Neural progenitor cell (in vitro differentiated cells): ENCODE results near the gene RSPO1. TPM values are rescaled to one million over a fixed set of nuclear protein-coding genes. Genes with fewer than 3 reads are reported as not detected.
"Not testable (repeated sequence)": the region's sequence is repeated elsewhere in the genome, so short reads cannot be mapped to it uniquely, and the experiment has no call there.

Experiments
- DNase-seq: peaks from one replicate; pipeline ENCODE4 v3.0.0-alpha.2; 2016; ENCODE audit warnings: low spot score
- H2AFZ ChIP-seq: fragments of 200-600 bp; sonication (generic); replicated peaks from 2 replicates; pipeline ENCODE4 v1.6.1; 2016; ENCODE audit warnings: antibody characterized with exemption
- H3F3A ChIP-seq: fragments of 200-600 bp; sonication (generic); 2 replicates; pipeline ENCODE4 v1.6.1; 2016; ENCODE audit warnings: antibody characterized with exemption, low read depth
- H3K27ac ChIP-seq: fragments of 200-600 bp; sonication (generic); 2 replicates; pipeline ENCODE4 v1.5.1; 2016; ENCODE audit warnings: mild to moderate bottlenecking
- H3K27me3 ChIP-seq: fragments of 200-600 bp; sonication (generic); 2 replicates; pipeline ENCODE4 v1.6.1; 2016; ENCODE audit warnings: mild to moderate bottlenecking, moderate library complexity
- H3K36me3 ChIP-seq: fragments of 200-600 bp; sonication (generic); 2 replicates; pipeline ENCODE4 v1.5.1; 2016
- H3K4me1 ChIP-seq: fragments of 200-600 bp; sonication (generic); 2 replicates; pipeline ENCODE4 v1.6.1; 2016; ENCODE audit warnings: mixed run types
- H3K4me2 ChIP-seq: fragments of 200-600 bp; sonication (generic); 2 replicates; pipeline ENCODE4 v1.6.1; 2016
- H3K4me3 ChIP-seq: fragments of 200-600 bp; sonication (generic); 2 replicates; pipeline ENCODE4 v1.5.1; 2016
- H3K79me2 ChIP-seq: fragments of 200-600 bp; sonication (generic); 2 replicates; pipeline ENCODE4 v1.6.1; 2016; ENCODE audit warnings: low read depth
- H3K9ac ChIP-seq: fragments of 200-600 bp; sonication (generic); 2 replicates; pipeline ENCODE4 v1.6.1; 2016
- H3K9me3 ChIP-seq: fragments of 200-600 bp; sonication (generic); 2 replicates; pipeline ENCODE4 v1.5.1; 2016; ENCODE audit warnings: low read depth
- H4K20me1 ChIP-seq: fragments of 200-600 bp; sonication (generic); 2 replicates; pipeline ENCODE4 v1.6.1; 2016; ENCODE audit warnings: low read depth
- H3K27ac Mint-ChIP-seq: 3 replicates; pipeline ENCODE4 v1.8.0; 2021; ENCODE audit warnings: mixed read lengths
- H3K27me3 Mint-ChIP-seq: 2 replicates; pipeline ENCODE4 v1.8.0; 2022; ENCODE audit warnings: low read depth, mild to moderate bottlenecking, inconsistent platforms, moderate library complexity, mixed read lengths; ENCODE audit not compliant: insufficient read depth
- H3K36me3 Mint-ChIP-seq: 3 replicates; pipeline ENCODE4 v1.8.0; 2021; ENCODE audit warnings: mixed read lengths
- H3K4me1 Mint-ChIP-seq: 3 replicates; pipeline ENCODE4 v1.8.0; 2021; ENCODE audit warnings: mixed read lengths
- H3K4me3 Mint-ChIP-seq: 3 replicates; pipeline ENCODE4 v1.8.0; 2021; ENCODE audit warnings: mild to moderate bottlenecking, moderate library complexity, mixed read lengths
- H3K9me3 Mint-ChIP-seq: 3 replicates; pipeline ENCODE4 v1.8.0; 2020; ENCODE audit warnings: mixed read lengths
- CTCF ChIP-seq: fragments of 200-600 bp; sonication (generic); IDR thresholded peaks from 2 replicates; pipeline ENCODE4 v1.5.1; 2017; ENCODE audit warnings: antibody characterized with exemption, mild to moderate bottlenecking
- EZH2 ChIP-seq: fragments of 200-600 bp; sonication (generic); IDR thresholded peaks from 2 replicates; pipeline ENCODE4 v1.6.1; 2017; ENCODE audit warnings: antibody characterized with exemption, mild to moderate bottlenecking, moderate library complexity
- EZH2phosphoT487 ChIP-seq: fragments of 200-600 bp; sonication (generic); IDR thresholded peaks from 2 replicates; pipeline ENCODE4 v1.6.1; 2017; ENCODE audit warnings: antibody characterized with exemption
- total RNA-seq: library from RNA; depleted of rRNA; stranded (reverse); fragments of >200 nt; gene quantifications from 2 replicates; pipeline ENCODE4 v1.2.3, GENCODE V29; 2015; ENCODE audit warnings: low replicate concordance

RSPO1 gene
- total RNA-seq, 1 donor from 2014 or later, result 0.67 TPM

- no peaks in the 10 kb centered on the region for H3F3A ChIP-seq
- H3K27ac Mint-ChIP-seq, result no peak overlapping the region
- peak overlapping the region; percentile 91 for H3K4me2 ChIP-seq
- H3K9me3 Mint-ChIP-seq, result no peaks in the 10 kb centered on the region
- no peak for DNase-seq
- H4K20me1 ChIP-seq, result peaks cover 38% of the 10 kb centered on the region
- no peak overlapping the region for H2AFZ ChIP-seq
- peaks cover 6% of the 10 kb centered on the region for H3K27me3 Mint-ChIP-seq
- H3K36me3 ChIP-seq, result no peaks in the 10 kb centered on the region
- H3K9ac ChIP-seq, result no peak overlapping the region
- H3K4me1 Mint-ChIP-seq, result peaks cover 28% of the 10 kb centered on the region
- peaks cover 27% of the 10 kb centered on the region for H3K27me3 ChIP-seq
- H3K36me3 Mint-ChIP-seq, result peaks cover 13% of the 10 kb centered on the region
- peak overlapping the region; percentile 64 for H3K4me3 Mint-ChIP-seq
- no peaks in the 10 kb centered on the region for H3K9me3 ChIP-seq
- TF ChIP-seq CTCF (no peak), EZH2 (no peak), EZH2phosphoT487 (no peak)
- no peak overlapping the region for H3K4me3 ChIP-seq
- H3K27ac ChIP-seq, result no peak overlapping the region
- peaks cover 35% of the 10 kb centered on the region for H3K79me2 ChIP-seq
- H3K4me1 ChIP-seq, result peaks cover 7% of the 10 kb centered on the region
Measured at GRCh38 chr1:37593726-37594125, 41.0 kb downstream of the RSPO1 start.

- no peaks in the 10 kb centered on the region for H3K27me3 ChIP-seq
- H3K4me3 Mint-ChIP-seq, result no peak overlapping the region
- H3K27ac ChIP-seq, result no peak overlapping the region
- no peaks in the 10 kb centered on the region for H3K9me3 Mint-ChIP-seq
- H3K27me3 Mint-ChIP-seq, result no peaks in the 10 kb centered on the region
- H3K9me3 ChIP-seq, result no peaks in the 10 kb centered on the region
- no peak overlapping the region for H3K4me2 ChIP-seq
- H3K4me1 Mint-ChIP-seq, result peaks cover 1% of the 10 kb centered on the region
- peaks cover 26% of the 10 kb centered on the region for H4K20me1 ChIP-seq
- H3K79me2 ChIP-seq, result peaks cover 17% of the 10 kb centered on the region
- DNase-seq, result no peak
- TF ChIP-seq CTCF (no peak), EZH2 (no peak), EZH2phosphoT487 (no peak)
- no peaks in the 10 kb centered on the region for H3K4me1 ChIP-seq
- H3K36me3 ChIP-seq, result peaks cover 18% of the 10 kb centered on the region
- H3K4me3 ChIP-seq, result no peak overlapping the region
- H3F3A ChIP-seq, result no peaks in the 10 kb centered on the region
- H3K36me3 Mint-ChIP-seq, result peaks cover 25% of the 10 kb centered on the region
- H3K27ac Mint-ChIP-seq, result no peak overlapping the region
- no peak overlapping the region for H3K9ac ChIP-seq
- H2AFZ ChIP-seq, result no peak overlapping the region
Measured at GRCh38 chr1:37588939-37589338, 45.8 kb downstream of the RSPO1 start.

GRCh38 chr1:37584544-37584943 is 50.1 kb downstream of the RSPO1 start:
- H4K20me1 ChIP-seq, H3K27me3 Mint-ChIP-seq, H3K27me3 ChIP-seq, H3K27ac Mint-ChIP-seq, H2AFZ ChIP-seq, H3K27ac ChIP-seq, H3K4me1 Mint-ChIP-seq, H3K4me3 Mint-ChIP-seq, H3K9ac ChIP-seq, H3K4me2 ChIP-seq, H3K9me3 Mint-ChIP-seq, H3K9me3 ChIP-seq, H3K79me2 ChIP-seq, DNase-seq, H3F3A ChIP-seq, H3K4me1 ChIP-seq, H3K4me3 ChIP-seq: not testable (repeated sequence)
- H3K36me3 ChIP-seq, result peaks cover 27% of the 10 kb centered on the region
- H3K36me3 Mint-ChIP-seq, result peaks cover 27% of the 10 kb centered on the region

GRCh38 chr1:37575692-37576091 is 59.0 kb downstream of the RSPO1 start:
- Histone ChIP-seq H3K27me3 (no peaks in the 10 kb centered on the region), H3K79me2 (no peaks in the 10 kb centered on the region), H3K27ac (no peak overlapping the region), H2AFZ (no peak overlapping the region), H3K4me2 (no peak overlapping the region), H3F3A (no peaks in the 10 kb centered on the region), H4K20me1 (peaks cover 3% of the 10 kb centered on the region), H3K9ac (no peak overlapping the region), H3K9me3 (no peaks in the 10 kb centered on the region), H3K36me3 (peaks cover 2% of the 10 kb centered on the region), H3K4me1 (no peaks in the 10 kb centered on the region), H3K4me3 (no peak overlapping the region)
- TF ChIP-seq EZH2phosphoT487, result no peak
- TF ChIP-seq EZH2, result no peak
- no peak for TF ChIP-seq CTCF
- no peak for DNase-seq
- no peaks in the 10 kb centered on the region for H3K27me3 Mint-ChIP-seq
- H3K4me1 Mint-ChIP-seq, result no peaks in the 10 kb centered on the region
- no peak overlapping the region for H3K27ac Mint-ChIP-seq
- H3K4me3 Mint-ChIP-seq, result no peak overlapping the region
- H3K36me3 Mint-ChIP-seq, result peaks cover 28% of the 10 kb centered on the region
- H3K9me3 Mint-ChIP-seq, result no peaks in the 10 kb centered on the region
